Cardiac septum (tissue), 1 donor: ENCODE data around the gene SFT2D2. TPM values are rescaled to one million over a fixed set of nuclear protein-coding genes. Genes with fewer than 3 reads are reported as not detected.

Source experiments
- DNase-seq: peaks from one replicate; pipeline ENCODE4 v3.0.0-alpha.2; 2020; ENCODE audit warnings: low spot score
- intact Hi-C: fragments of 100-400 bp; cut with DNase I; formaldehyde crosslinking; loops from one replicate; pipeline ENCODE4 v1.14.0; 2022
- total RNA-seq: library from RNA; stranded (reverse); fragmentation: NEBNext Ultra II Directional; extraction: Animal tissue kit (Norgen Biotek cat#: 25700); gene quantifications from one replicate; pipeline ENCODE4 v1.2.1, GENCODE V29; 2021
- donor health status: DM: no; HTN: no; CAD: no.

The SFT2D2 gene
- total RNA-seq, 1 donor from 2014 or later, result 20.4 TPM

GRCh38 chr1:168218658-168219057, 7.1 kb upstream of the SFT2D2 start:
- DNase-seq, result no peak
- intact Hi-C loops, result no loop called here

DNA sequence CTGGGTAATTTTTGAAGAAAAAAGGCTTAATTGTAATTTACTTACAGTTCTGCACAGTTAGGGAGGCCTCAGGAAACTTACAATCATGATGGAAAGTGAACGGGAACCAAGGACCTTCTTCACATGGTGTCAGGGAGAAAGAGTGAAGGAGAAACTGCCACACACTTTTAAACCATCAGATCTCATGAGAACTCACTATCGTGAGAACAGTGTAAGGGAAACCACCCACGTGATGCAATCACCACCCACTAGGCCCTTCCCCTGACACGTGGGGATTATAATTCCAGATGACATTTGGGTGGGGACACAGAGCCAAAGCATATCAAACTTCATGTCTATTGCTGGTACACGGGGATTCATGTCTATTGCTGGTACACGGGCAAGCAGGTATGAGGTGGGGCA, 5.3 kb upstream of the SFT2D2 start:
- DNase-seq, result no peak
- intact Hi-C loops, result no loop called here

GRCh38 chr1:168221275-168221674, 4.5 kb upstream of the SFT2D2 start:
- no peak for DNase-seq
- intact Hi-C loops, result no loop called here

- no peak for DNase-seq
- intact Hi-C loops, result no loop called here
These were observed 2.5 kb upstream of the SFT2D2 start for GRCh38 chr1:168223261-168223660.

DNA sequence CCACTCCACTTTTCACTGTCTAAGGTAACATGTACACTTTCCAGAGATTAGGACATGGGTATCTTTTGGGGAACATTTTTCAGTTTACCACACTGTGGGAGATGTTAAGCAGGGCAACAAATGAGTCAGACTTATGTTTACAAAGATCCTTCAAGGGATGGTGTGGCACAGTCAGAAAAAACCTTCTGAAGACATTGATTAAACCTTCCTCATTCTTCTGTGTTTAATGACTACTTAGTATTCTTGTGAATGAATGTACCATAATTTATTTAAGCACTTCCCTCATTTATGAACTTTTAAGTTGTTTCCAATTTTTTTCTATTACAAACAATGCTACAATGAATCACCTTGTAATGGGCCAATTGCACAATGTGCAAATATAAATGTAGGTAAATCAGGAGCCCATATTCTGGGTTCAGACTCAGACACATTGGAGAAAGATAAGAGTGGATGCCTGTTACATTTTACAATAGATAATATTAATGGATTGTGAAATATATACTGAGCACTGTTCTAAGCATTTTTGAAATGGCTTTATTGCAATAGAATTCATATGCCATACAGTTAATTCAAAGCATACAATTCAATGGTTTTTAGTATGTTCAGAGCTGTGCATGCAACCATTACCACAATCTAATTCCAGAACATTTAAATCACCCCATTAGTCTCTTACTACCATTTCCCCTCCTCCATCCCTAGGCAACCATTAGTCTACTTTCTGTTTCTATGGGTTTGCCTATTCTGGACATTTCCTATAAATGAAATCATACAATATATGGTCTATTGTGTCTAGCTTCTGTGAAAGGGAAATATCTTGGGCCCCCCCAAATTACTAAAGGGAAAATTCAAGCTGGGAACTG, 1.9 kb upstream of the SFT2D2 start:
- DNase-seq, result no peak
- intact Hi-C loops, result no loop called here

GRCh38 chr1:168224991-168225390, 813 bp upstream of the SFT2D2 start:
- intact Hi-C loops, result no loop called here
- DNase-seq, result no peak

DNA sequence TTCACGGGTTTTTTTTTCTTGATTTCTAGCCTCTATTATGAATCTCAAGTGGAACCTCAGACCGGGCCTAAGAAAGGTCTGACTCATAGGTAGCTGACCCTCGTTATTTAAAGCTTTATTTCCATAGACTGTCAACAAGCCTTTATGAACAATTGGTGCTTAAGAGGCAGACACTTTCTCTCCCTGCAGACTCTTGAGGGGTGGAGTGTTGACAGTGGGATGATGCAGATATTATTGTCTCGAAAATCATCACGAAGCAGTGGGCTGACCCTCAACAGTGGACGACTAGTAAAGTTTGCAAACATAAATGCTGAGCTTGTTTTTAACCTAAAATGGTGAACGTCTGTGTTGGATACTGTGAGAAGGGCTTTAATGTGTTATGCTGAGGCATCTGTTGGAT, 1.8 kb downstream of the SFT2D2 start:
- DNase-seq, result no peak
- intact Hi-C loops, result loop anchor here (2.0 kb wide), 1 partner anchor 49 kb away; the partner anchor contains the start of gene TIPRL

DNA sequence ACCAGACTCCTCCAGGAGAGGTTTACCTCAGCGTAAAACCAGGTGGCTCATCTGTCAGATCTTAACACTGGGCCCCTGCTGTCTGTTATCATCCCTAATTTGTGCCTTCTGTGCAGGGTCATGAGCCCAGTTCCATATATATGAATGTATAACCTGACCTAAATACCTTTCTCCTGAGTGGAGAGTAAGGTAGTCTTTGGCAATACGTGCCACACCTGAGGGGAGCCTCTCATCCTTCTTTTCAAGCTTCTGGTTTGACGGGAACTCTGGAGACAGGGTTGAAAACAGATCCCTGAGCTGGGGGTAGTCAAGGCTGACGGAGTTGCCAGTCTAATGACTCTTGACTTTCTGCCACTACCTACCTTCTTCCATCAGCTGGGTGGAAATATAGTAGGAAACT, 4.1 kb downstream of the SFT2D2 start:
- DNase-seq, result no peak
- intact Hi-C loops, result no loop called here

- intact Hi-C loops, result no loop called here
- DNase-seq, result no peak
These were observed 4.9 kb downstream of the SFT2D2 start for GRCh38 chr1:168230709-168231108.

- no peak for DNase-seq
These were observed 9.2 kb downstream of the SFT2D2 start for GRCh38 chr1:168234846-168235547.

GRCh38 chr1:168235548-168235885, 9.7 kb downstream of the SFT2D2 start:
- intact Hi-C loops, result no loop called here
- no peak for DNase-seq

More at GRCh38 chr1:168234846-168235547, 9.2 kb downstream of the SFT2D2 start:
- intact Hi-C loops, result no loop called here

- intact Hi-C loops, result no loop called here
- DNase-seq, result no peak
These were observed 10.1 kb downstream of the SFT2D2 start for GRCh38 chr1:168235937-168236336.

DNA sequence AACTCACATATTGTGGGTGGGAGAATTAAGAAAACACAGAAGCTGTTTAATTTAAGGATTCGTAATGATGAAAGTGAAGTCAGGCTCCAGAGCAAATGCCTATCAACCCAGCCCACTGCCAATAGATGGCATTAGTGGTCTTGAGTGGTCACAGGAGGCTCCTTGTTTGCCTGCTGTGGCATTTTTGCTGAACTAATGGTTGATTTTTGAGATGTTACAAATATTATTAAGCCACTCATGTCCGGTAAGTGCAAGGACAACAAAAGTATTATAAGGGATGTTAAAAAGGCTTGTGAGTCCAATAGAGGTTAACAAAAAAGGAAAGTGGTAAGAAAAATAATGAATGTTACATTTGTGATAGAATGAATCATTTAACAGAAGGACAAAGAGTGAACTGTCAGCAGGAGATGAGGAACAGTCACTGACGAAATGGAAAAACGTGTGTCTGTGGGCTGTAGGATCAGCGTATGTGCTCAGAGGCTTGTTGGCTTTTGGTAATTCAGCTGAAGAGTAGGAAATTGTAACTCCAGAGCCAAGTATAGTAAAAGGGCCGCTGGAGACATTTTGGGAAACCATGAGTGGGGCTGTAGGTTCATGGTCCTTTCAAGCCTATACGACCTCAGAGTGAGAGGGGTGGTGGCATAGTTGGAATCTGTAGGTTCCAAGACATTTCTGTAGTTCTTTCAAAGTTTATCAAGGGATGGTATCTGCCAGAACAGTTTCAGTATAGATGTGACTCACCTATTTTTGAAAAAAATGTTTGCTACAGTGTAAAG, 11.2 kb downstream of the SFT2D2 start:
- intact Hi-C loops, result no loop called here

GRCh38 chr1:168243198-168243597, 17.4 kb downstream of the SFT2D2 start:
- no peak for DNase-seq
- intact Hi-C loops, result no loop called here

More for the DNA sequence above, 11.2 kb downstream of the SFT2D2 start:
- DNase-seq, result no peak

DNA sequence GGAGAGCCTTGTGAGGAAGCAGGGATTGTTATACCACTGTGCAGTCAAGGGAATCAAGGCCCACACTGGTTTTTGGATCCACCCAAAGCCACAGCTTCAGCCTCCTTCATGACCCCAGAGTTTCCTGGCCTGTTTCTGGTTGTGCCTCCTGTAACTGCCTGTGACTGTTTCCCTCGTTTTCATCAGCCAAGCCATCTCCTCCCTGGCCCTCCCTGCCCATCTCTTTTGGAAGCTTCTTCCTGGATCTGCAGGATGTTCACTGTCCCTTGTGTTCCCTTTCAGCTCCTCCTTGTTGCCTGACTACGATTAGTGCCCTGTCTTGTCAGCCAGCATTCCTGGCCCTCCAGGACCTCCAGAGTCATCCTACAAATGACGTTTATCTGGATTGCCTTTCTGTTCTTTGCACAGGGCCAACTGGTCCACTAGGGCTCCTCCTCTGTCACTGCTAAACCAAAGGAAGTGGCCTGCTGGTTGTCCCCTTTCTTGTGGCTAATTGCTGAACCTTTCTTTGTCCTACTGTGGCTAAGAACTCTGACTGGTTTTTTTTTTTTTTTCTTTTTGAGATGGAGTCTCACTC, 17.9 kb downstream of the SFT2D2 start:
- DNase-seq, result no peak
- intact Hi-C loops, result no loop called here

GRCh38 chr1:168245042-168245441, 19.2 kb downstream of the SFT2D2 start:
- intact Hi-C loops, result no loop called here
- DNase-seq, result no peak

- no peak for DNase-seq
- intact Hi-C loops, result no loop called here
These were observed 20.7 kb downstream of the SFT2D2 start for GRCh38 chr1:168246506-168246905.

GRCh38 chr1:168252204-168252733, 26.5 kb downstream of the SFT2D2 start:
- intact Hi-C loops, result no loop called here
- DNase-seq, result no peak

DNA sequence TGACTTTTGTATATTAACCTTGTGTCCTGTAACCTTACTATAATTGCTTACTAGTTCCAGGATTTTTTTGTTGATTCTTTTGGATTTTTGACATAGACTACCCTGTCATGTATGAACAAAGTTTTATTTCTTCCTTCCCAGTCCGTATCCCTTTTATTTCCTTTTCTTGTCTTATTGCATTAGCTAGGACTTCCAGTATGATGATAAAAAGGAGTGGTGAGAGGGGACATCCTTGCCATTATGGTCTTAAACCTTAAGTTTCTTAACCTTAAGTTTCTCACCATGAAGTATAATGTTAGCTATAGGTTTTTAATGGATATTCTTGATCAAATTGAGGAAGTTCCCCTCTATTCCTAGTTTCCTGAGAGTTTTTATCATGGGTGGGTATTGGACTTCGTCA, 30.4 kb downstream of the SFT2D2 start:
- DNase-seq, result no peak
- intact Hi-C loops, result no loop called here

- intact Hi-C loops, result no loop called here
- no peak for DNase-seq
These were observed 31.6 kb downstream of the SFT2D2 start for GRCh38 chr1:168257397-168257796.
